AG04449 (cell line): ENCODE measurements around the gene CGB2.
A peak's percentile ranks its signal among the peaks of the same experiment; 100 is the strongest.

Source experiments
- CTCF ChIA-PET: fragments of 350-600 bp; formaldehyde crosslinking; extraction: SDS; loops from one replicate; lab custom pipeline; 2021; ENCODE audit warnings: antibody characterized with exemption; lab: Yijun Ruan, JAX
- POLR2A ChIA-PET: fragments of 400-600, 350-600 bp; formaldehyde crosslinking; extraction: SDS; loops from one replicate; lab custom pipeline; 2020; ENCODE audit warnings: antibody characterized with exemption, inconsistent platforms; lab: Yijun Ruan, JAX
- DNase-seq: peaks from one replicate; pipeline ENCODE4 v3.0.0-alpha.2; 2010; ENCODE audit warnings: low read depth, low spot score
- H3K4me3 ChIP-seq: 2 replicates; pipeline ENCODE4 v1.5.1; 2011; ENCODE audit warnings: low read depth, mild to moderate bottlenecking, control low read depth, low read length
- TF ChIP-seq, protein P1 (sequence below): IDR thresholded peaks from one replicate; pipeline ENCODE4 v1.5.1; 2011; ENCODE audit warnings: mild to moderate bottlenecking, moderate library complexity, low read length, control low read depth, inconsistent platforms; ENCODE audit not compliant: insufficient read depth; ENCODE audit errors: missing control alignments

The CGB2 gene

DNA sequence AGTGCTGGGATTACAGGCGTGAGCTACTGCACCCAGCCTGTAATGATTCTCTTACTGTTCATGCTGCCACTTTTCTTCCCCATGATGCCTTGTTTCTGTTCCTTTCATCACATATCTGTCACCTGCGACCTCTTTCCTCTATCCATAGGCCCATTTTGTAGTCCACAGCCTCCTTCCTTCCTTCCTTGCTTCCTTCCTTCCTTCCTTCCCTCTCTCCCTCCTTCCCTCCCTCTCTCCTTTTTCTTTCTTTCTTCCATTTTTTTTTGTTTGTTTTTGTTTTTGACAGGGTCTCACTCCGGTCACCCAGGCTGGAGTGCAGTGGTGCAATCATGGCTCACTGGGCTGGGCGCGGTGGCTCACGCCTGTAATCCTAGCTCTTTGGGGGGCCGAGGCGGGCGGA, 42.8 kb upstream of the CGB2 start:
- no peak for DNase-seq
- TF ChIP-seq, protein P1, sequence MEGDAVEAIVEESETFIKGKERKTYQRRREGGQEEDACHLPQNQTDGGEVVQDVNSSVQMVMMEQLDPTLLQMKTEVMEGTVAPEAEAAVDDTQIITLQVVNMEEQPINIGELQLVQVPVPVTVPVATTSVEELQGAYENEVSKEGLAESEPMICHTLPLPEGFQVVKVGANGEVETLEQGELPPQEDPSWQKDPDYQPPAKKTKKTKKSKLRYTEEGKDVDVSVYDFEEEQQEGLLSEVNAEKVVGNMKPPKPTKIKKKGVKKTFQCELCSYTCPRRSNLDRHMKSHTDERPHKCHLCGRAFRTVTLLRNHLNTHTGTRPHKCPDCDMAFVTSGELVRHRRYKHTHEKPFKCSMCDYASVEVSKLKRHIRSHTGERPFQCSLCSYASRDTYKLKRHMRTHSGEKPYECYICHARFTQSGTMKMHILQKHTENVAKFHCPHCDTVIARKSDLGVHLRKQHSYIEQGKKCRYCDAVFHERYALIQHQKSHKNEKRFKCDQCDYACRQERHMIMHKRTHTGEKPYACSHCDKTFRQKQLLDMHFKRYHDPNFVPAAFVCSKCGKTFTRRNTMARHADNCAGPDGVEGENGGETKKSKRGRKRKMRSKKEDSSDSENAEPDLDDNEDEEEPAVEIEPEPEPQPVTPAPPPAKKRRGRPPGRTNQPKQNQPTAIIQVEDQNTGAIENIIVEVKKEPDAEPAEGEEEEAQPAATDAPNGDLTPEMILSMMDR = no peak
- ChIA-PET POLR2A (no interaction called here), CTCF (interaction anchor here (0.7 to 1.3 kb wide), 4 partner anchors 10 to 49 kb away, joined by 3 to 5 read pairs (median 3); no protein-coding TSS in a partner anchor)
- no peak overlapping the region for H3K4me3 ChIP-seq

GRCh38 chr19:48989701-48990291, 41.9 kb upstream of the CGB2 start:
- CTCF ChIA-PET = interaction anchor here (0.9 to 6.8 kb wide), 4 partner anchors 10 to 48 kb away, joined by 3 to 128 read pairs (median 8); no protein-coding TSS in a partner anchor
- DNase-seq = no peak
- POLR2A ChIA-PET = interaction anchor here (0.6 kb wide), 1 partner anchor 26 kb away, joined by 3 read pairs; no protein-coding TSS in a partner anchor
- TF ChIP-seq, protein P1 = no peak
- no peak overlapping the region for H3K4me3 ChIP-seq

DNA sequence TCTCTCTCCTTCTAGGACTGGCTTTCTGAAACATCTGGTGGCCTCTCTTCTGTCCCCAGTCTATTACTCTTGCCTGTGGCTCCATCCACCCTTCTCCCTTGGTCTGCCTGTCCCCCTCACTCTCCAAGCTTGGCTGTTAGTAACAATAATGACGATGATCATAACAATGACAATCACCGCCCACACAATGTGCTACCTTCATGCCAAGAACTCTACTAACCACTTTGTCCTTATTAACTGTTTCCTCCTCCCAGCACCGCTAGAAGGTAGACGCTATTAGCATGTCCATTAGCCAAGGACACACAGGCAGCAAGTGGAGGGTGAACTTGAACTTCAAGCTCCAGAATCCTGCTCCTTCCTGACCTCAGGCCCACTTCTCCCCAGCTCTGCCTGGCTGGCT, 41.3 kb upstream of the CGB2 start:
- DNase-seq = no peak
- no peak overlapping the region for H3K4me3 ChIP-seq
- ChIA-PET CTCF (interaction anchor here (2.3 to 6.8 kb wide), 4 partner anchors 9 to 148 kb away, joined by 8 to 128 read pairs (median 24); no protein-coding TSS in a partner anchor), POLR2A (interaction anchor here (0.6 kb wide), 1 partner anchor 27 kb away, joined by 3 read pairs; no protein-coding TSS in a partner anchor)
- TF ChIP-seq, protein P1 = no peak

DNA sequence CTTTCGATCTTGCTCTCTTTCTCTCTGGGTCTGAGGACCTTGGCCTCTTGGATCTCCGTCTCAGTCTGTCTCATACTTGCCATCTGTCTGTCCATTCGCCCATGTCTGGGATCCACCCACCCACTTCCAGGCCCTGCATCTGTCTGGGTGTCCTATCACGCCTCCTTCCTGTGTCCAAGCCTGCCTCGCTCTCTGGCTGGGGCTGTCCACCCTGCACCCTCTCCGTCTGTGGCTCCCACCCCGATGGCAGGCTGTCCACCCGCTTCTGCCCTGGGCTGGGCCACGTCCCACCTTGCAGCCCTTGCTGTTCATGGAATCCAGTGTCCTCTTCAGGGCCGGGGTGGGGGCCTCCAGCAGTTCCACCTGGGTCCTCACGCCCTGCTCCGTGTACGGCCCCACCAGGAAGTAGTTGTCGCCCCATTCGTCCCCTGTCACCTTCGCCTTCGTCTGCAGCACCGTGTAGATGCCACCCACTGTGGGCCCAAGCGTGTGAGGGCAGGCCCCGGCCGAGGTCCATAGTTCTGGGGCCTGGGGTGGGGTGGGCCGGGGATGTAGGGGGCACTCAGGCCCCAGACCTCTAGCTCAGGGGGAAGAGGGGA, 40.6 kb upstream of the CGB2 start:
- peak overlapping the region; percentile 97 for H3K4me3 ChIP-seq
- POLR2A ChIA-PET = interaction anchor here (1.3 to 2.5 kb wide), 4 partner anchors 7 to 67 kb away, joined by 3 to 10 read pairs (median 5); partner anchors contain the start of gene CGB7
- CTCF ChIA-PET = interaction anchor here (1.1 to 6.8 kb wide), 11 partner anchors 7 to 203 kb away, joined by 3 to 128 read pairs (median 25); partner anchors contain the start of genes BAX and CGB7
- TF ChIP-seq, protein P1 = no peak
- DNase-seq = no peak

- DNase-seq = no peak
- ChIA-PET CTCF (interaction anchor here (0.7 to 6.8 kb wide), 30 partner anchors 7 to 234 kb away, joined by 3 to 128 read pairs (median 4); partner anchors contain the start of genes BAX and CGB7), POLR2A (interaction anchor here (0.6 to 2.5 kb wide), 9 partner anchors 8 to 120 kb away, joined by 3 to 10 read pairs (median 4); partner anchors contain the start of genes CGB7 and PPP1R15A)
- TF ChIP-seq, protein P1 = no peak
- peak overlapping the region; percentile 97 for H3K4me3 ChIP-seq
Measured at GRCh38 chr19:48991873-48992580, 39.7 kb upstream of the CGB2 start.
